ENCODE results near the gene PALMD. TPM values are rescaled to one million over a fixed set of nuclear protein-coding genes. Genes with fewer than 3 reads are reported as not detected.

PALMD gene
- total and polyA plus RNA-seq, 5 donors = 71.9 to 79.6 (median 74.6) TPM

GRCh38 chr1:99726407-99726806 is 80.5 kb downstream of the PALMD start:
- Histone ChIP-seq H3K4me3 (ENCODE audit: low read length) (no peak overlapping the region), H3K27me3 (ENCODE audit: control insufficient read depth, insufficient read depth) (no peaks in the 10 kb centered on the region), H3K27ac (ENCODE audit: low read length) (no peak overlapping the region), H3K9me3 (ENCODE audit: control insufficient read depth, low read length) (no peaks in the 10 kb centered on the region), H3K4me1 (ENCODE audit: control insufficient read depth, insufficient read depth, low read length) (peaks cover 5% of the 10 kb centered on the region)
- no peak for ATAC-seq
- DNase-seq = no peak
- WGBS = 94% methylated on average over 1 of the region's 1 CpG
- intact Hi-C loops (cut with DNase I) = no loop called here

DNA sequence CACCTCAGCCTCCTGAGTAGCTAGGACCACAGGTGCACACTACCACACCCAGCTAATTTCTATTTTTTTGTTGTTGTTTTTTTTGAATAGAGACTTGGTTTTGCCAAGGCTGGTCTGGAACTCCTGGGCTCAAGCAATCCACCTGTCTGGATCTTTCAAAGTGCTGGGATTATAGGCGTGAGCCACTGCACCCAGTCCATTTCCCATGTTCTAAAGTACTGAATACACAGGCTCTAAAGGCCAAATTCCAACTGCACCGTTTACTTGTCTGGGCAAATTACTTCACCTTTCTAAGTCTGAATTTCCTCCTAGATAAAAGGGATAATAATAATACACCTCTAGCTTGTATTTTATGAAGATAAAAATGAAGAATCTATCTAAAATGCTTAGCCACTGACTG is 80.9 kb downstream of the PALMD start:
- H3K4me1 ChIP-seq (ENCODE audit: control insufficient read depth, insufficient read depth, low read length) = peaks cover 5% of the 10 kb centered on the region
- intact Hi-C loops (cut with DNase I) = no loop called here
- 78% methylated on average over 2 of the region's 2 CpGs for WGBS
- H3K4me3 ChIP-seq (ENCODE audit: low read length) = no peak overlapping the region
- ATAC-seq (no peak), DNase-seq (no peak)
- H3K27me3 ChIP-seq (ENCODE audit: control insufficient read depth, insufficient read depth) = no peaks in the 10 kb centered on the region
- no peak overlapping the region for H3K27ac ChIP-seq (ENCODE audit: low read length)
- H3K9me3 ChIP-seq (ENCODE audit: control insufficient read depth, low read length) = no peaks in the 10 kb centered on the region

GRCh38 chr1:99727575-99728185 is 81.8 kb downstream of the PALMD start:
- no peaks in the 10 kb centered on the region for H3K9me3 ChIP-seq (ENCODE audit: control insufficient read depth, low read length)
- DNase-seq = no peak
- intact Hi-C loops (cut with DNase I) = no loop called here
- peak in 1 of 2 donors; percentile 54 for ATAC-seq
- WGBS = 73% methylated on average over 4 of the region's 4 CpGs
- H3K27ac ChIP-seq (ENCODE audit: low read length) = peak overlapping the region; percentile 75
- H3K27me3 ChIP-seq (ENCODE audit: control insufficient read depth, insufficient read depth) = no peaks in the 10 kb centered on the region
- peaks cover 5% of the 10 kb centered on the region for H3K4me1 ChIP-seq (ENCODE audit: control insufficient read depth, insufficient read depth, low read length)
- H3K4me3 ChIP-seq (ENCODE audit: low read length) = peak overlapping the region; percentile 37

DNA sequence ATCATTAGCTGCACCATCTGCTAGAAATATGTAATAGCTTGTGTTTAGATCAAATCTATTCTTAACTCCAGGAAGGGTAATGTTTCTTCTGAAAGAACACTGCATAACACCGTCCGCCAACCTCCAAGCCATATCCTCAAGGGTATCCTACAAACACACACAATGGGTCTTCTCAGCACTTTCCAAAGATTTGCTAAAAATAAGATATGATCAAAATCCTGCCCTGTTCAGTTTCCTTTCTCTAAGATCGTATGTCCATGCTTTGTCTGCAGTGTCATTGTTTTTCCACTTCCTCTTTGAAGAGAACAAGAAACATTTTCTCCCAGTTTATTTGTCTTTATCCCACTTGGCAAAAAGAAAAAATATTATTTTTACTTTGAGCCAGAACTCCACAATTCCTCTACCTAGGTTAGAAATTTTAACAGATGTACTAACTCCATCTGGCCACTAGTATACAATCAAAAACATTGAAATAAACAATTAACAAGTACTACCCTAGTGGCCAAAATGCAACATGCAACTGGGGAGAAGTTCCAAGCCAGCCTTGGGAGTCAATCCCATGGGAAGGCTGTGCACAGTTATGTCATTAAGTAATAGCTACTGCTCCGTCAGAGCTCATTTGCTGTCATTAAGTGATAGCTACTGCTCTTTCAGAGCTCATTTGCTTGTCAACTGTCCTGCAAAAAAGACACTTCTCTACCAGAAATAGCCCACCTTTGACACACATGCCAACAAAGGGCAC is 82.8 kb downstream of the PALMD start:
- H3K27me3 ChIP-seq (ENCODE audit: control insufficient read depth, insufficient read depth) = no peaks in the 10 kb centered on the region
- H3K27ac ChIP-seq (ENCODE audit: low read length) = peak overlapping the region; percentile 87
- WGBS = 49% methylated on average over 4 of the region's 4 CpGs
- peak in 1 of 3 donors; percentile 32 for DNase-seq
- no peaks in the 10 kb centered on the region for H3K9me3 ChIP-seq (ENCODE audit: control insufficient read depth, low read length)
- ATAC-seq = peak; percentile 52 to 83
- H3K4me1 ChIP-seq (ENCODE audit: control insufficient read depth, insufficient read depth, low read length) = peaks cover 5% of the 10 kb centered on the region
- intact Hi-C loops (cut with DNase I) = no loop called here
- peak overlapping the region; percentile 37 for H3K4me3 ChIP-seq (ENCODE audit: low read length)

GRCh38 chr1:99731384-99731783 is 85.5 kb downstream of the PALMD start:
- DNase-seq = no peak
- Histone ChIP-seq H3K9me3 (ENCODE audit: control insufficient read depth, low read length) (no peaks in the 10 kb centered on the region), H3K27me3 (ENCODE audit: control insufficient read depth, insufficient read depth) (no peaks in the 10 kb centered on the region), H3K4me3 (ENCODE audit: low read length) (no peak overlapping the region), H3K27ac (ENCODE audit: low read length) (no peak overlapping the region), H3K4me1 (ENCODE audit: control insufficient read depth, insufficient read depth, low read length) (peaks cover 5% of the 10 kb centered on the region)
- ATAC-seq = no peak
- 90% methylated on average over 1 of the region's 1 CpG for WGBS
- intact Hi-C loops (cut with DNase I) = no loop called here

GRCh38 chr1:99735852-99736251 is 89.9 kb downstream of the PALMD start:
- ATAC-seq = no peak
- Histone ChIP-seq H3K9me3 (ENCODE audit: control insufficient read depth, low read length) (no peaks in the 10 kb centered on the region), H3K4me1 (ENCODE audit: control insufficient read depth, insufficient read depth, low read length) (no peaks in the 10 kb centered on the region), H3K27me3 (ENCODE audit: control insufficient read depth, insufficient read depth) (no peaks in the 10 kb centered on the region), H3K4me3 (ENCODE audit: low read length) (no peak overlapping the region), H3K27ac (ENCODE audit: low read length) (no peak overlapping the region)
- DNase-seq = no peak
- WGBS = 73% methylated on average over 2 of the region's 2 CpGs
- intact Hi-C loops (cut with DNase I) = no loop called here

DNA sequence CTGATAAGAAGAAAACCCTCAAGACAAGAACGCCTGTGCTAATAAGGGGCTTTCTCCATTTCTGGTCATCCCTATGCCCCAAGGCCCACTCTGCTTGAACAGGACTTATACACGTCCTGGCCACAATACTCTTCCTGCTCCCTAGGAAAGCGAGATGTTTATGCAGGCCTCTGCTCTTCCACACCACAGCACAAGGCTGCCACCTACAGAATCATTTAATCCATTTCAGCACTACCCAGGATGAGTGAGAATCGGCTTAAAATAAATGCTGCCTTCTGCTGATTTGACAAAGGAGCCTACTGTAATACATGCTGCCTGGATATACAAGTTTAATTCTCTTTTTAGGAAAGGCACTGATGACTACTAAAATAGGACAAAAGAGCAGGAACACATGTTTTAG is 91.1 kb downstream of the PALMD start:
- DNase-seq = no peak
- Histone ChIP-seq H3K4me3 (ENCODE audit: low read length) (no peak overlapping the region), H3K4me1 (ENCODE audit: control insufficient read depth, insufficient read depth, low read length) (no peaks in the 10 kb centered on the region), H3K27ac (ENCODE audit: low read length) (no peak overlapping the region), H3K9me3 (ENCODE audit: control insufficient read depth, low read length) (no peaks in the 10 kb centered on the region), H3K27me3 (ENCODE audit: control insufficient read depth, insufficient read depth) (no peaks in the 10 kb centered on the region)
- intact Hi-C loops (cut with DNase I) = no loop called here
- WGBS = 22% methylated on average over 4 of the region's 4 CpGs
- ATAC-seq = peak; percentile 90 to 91

DNA sequence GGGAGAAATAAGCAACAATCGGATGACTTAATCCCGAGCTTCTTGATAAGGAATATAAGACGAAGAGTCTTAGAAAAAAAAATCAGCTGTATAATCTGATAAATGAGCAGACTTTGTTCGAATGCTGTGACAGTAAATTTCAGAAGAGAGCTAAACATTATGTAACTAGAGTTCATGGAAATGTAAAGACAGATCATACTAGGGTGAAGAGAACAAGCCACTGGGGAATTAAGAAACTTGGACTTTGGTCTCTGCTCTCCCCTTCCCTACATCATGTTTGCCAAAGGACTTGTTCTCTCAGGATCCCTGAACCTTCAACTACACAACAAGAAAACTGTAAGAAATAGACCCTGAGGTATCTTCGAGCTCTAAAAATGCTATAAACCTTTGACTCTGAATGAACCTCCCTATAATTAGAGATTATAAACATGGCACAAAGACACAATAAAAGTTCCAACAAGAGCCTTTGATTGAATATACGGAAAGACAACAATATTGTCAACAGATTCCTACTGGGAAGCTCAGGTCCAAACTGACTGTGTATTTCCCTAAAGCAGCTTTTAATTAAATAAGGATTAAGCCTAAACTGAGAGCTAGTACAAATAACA is 93.0 kb downstream of the PALMD start:
- no peak for ATAC-seq
- Histone ChIP-seq H3K4me3 (ENCODE audit: low read length) (no peak overlapping the region), H3K27me3 (ENCODE audit: control insufficient read depth, insufficient read depth) (no peaks in the 10 kb centered on the region), H3K9me3 (ENCODE audit: control insufficient read depth, low read length) (no peaks in the 10 kb centered on the region), H3K27ac (ENCODE audit: low read length) (no peak overlapping the region), H3K4me1 (ENCODE audit: control insufficient read depth, insufficient read depth, low read length) (no peaks in the 10 kb centered on the region)
- DNase-seq = no peak
- intact Hi-C loops (cut with DNase I) = no loop called here
- WGBS = 71% methylated on average over 6 of the region's 6 CpGs

- Histone ChIP-seq H3K27ac (ENCODE audit: low read length) (no peak overlapping the region), H3K9me3 (ENCODE audit: control insufficient read depth, low read length) (no peaks in the 10 kb centered on the region), H3K4me1 (ENCODE audit: control insufficient read depth, insufficient read depth, low read length) (no peaks in the 10 kb centered on the region), H3K4me3 (ENCODE audit: low read length) (no peak overlapping the region), H3K27me3 (ENCODE audit: control insufficient read depth, insufficient read depth) (no peaks in the 10 kb centered on the region)
- intact Hi-C loops (cut with DNase I) = no loop called here
- DNase-seq (no peak), ATAC-seq (no peak)
- 65% methylated on average over 1 of the region's 1 CpG for WGBS
Observed at GRCh38 chr1:99740141-99740540, 94.2 kb downstream of the PALMD start.

Measured in right cardiac atrium (tissue), 5 donors.